CD14-positive monocyte (primary cell): ENCODE results near the gene TTC32. TPM values are rescaled to one million over a fixed set of nuclear protein-coding genes. Genes with fewer than 3 reads are reported as not detected.

Source experiments
- DNase-seq, 3 donors: peaks; one replicate each; pipeline ENCODE4 v3.0.0-alpha.2; 2011 to 2022
- H2AFZ ChIP-seq: 2 replicates; pipeline ENCODE4 v1.6.0; 2012; ENCODE audit warnings: mild to moderate bottlenecking, low read depth, low read length, inconsistent platforms; ENCODE audit not compliant: insufficient read depth, poor library complexity, severe bottlenecking
- H3K27ac ChIP-seq, 2 donors: 1 replicate in 1 of 2; 2 replicates in 1 of 2; pipeline ENCODE4 v1.5.1; 2012 to 2013; ENCODE audit warnings: low read length in 2 of 2, control low read depth in 1 of 2, inconsistent platforms in 1 of 2, low read depth in 1 of 2, mild to moderate bottlenecking in 1 of 2
- H3K27me3 ChIP-seq, 2 donors: one replicate each; pipeline versions ENCODE4 v1.6.0 to v1.6.1; 2011 to 2013; ENCODE audit warnings: low read length in 2 of 2; ENCODE audit not compliant: control insufficient read depth in 2 of 2, insufficient read depth in 2 of 2
- H3K36me3 ChIP-seq, 2 donors: replicated peaks in 1 of 2; 1 replicate in 1 of 2; 2 replicates in 1 of 2; pipeline versions ENCODE4 v1.5.1 to v1.6.1; 2012 to 2013; ENCODE audit warnings: low read length in 2 of 2, control low read depth in 1 of 2, inconsistent platforms in 1 of 2, mild to moderate bottlenecking in 1 of 2; ENCODE audit not compliant: insufficient read depth in 2 of 2, control insufficient read depth in 1 of 2
- H3K4me1 ChIP-seq, 2 donors: 1 replicate in 1 of 2; 2 replicates in 1 of 2; pipeline versions ENCODE4 v1.5.1 to v1.6.1; 2012 to 2013; ENCODE audit warnings: low read length in 2 of 2, control low read depth in 1 of 2, inconsistent platforms in 1 of 2, mild to moderate bottlenecking in 1 of 2, moderate library complexity in 1 of 2; ENCODE audit not compliant: insufficient read depth in 2 of 2, control insufficient read depth in 1 of 2
- H3K4me2 ChIP-seq: replicated peaks from 2 replicates; pipeline ENCODE3; 2012; ENCODE audit warnings: low read length, moderate library complexity, mild to moderate bottlenecking; ENCODE audit not compliant: poor library complexity, severe bottlenecking; ENCODE audit errors: extremely low read depth
- H3K4me3 ChIP-seq, 3 experiments: fragments of 200-600 bp in 1 of 3; sonication (generic) in 1 of 3; replicated peaks in 1 of 3; 1 replicate in 2 of 3; 2 replicates in 1 of 3; pipeline ENCODE4 v1.5.1; 2011 to 2013; ENCODE audit warnings: low read length in 3 of 3, mild to moderate bottlenecking in 3 of 3, control low read depth in 2 of 3, low read depth in 2 of 3, inconsistent platforms in 1 of 3, moderate library complexity in 1 of 3
- H3K79me2 ChIP-seq: 2 replicates; pipeline ENCODE4 v1.6.0; 2012; ENCODE audit warnings: mild to moderate bottlenecking, control low read depth, inconsistent platforms, low read length, moderate library complexity; ENCODE audit not compliant: insufficient read depth
- H3K9ac ChIP-seq: 2 replicates; pipeline ENCODE4 v1.6.0; 2017; ENCODE audit warnings: low read length, mild to moderate bottlenecking; ENCODE audit not compliant: insufficient read depth, poor library complexity, severe bottlenecking
- H3K9me3 ChIP-seq, 2 donors: replicated peaks in 1 of 2; 1 replicate in 1 of 2; 2 replicates in 1 of 2; pipeline versions ENCODE4 v1.5.1 to v1.6.1; 2012 to 2013; ENCODE audit warnings: low read length in 2 of 2, control low read depth in 1 of 2; ENCODE audit not compliant: control insufficient read depth in 1 of 2, insufficient read depth in 1 of 2
- H4K20me1 ChIP-seq: 2 replicates; pipeline ENCODE4 v1.6.0; 2012; ENCODE audit warnings: mild to moderate bottlenecking, low read length, control low read depth, moderate library complexity; ENCODE audit not compliant: insufficient read depth
- H3K27ac Mint-ChIP-seq, 7 donors: one replicate each; pipeline ENCODE4 v1.8.0; 2020; ENCODE audit warnings: mild to moderate bottlenecking in 7 of 7, mixed read lengths in 7 of 7, moderate library complexity in 6 of 7, inconsistent platforms in 2 of 7
- H3K27me3 Mint-ChIP-seq, 3 donors: one replicate each; pipeline ENCODE4 v1.8.0; 2021 to 2022; ENCODE audit warnings: low read depth in 3 of 3, mild to moderate bottlenecking in 3 of 3, mixed read lengths in 3 of 3, moderate library complexity in 3 of 3, inconsistent platforms in 1 of 3
- H3K36me3 Mint-ChIP-seq, 2 donors: one replicate each; pipeline ENCODE4 v1.8.0; 2020; ENCODE audit warnings: mixed read lengths in 2 of 2, inconsistent platforms in 1 of 2, mild to moderate bottlenecking in 1 of 2
- H3K4me1 Mint-ChIP-seq: one replicate; pipeline ENCODE4 v1.8.0; 2020; ENCODE audit warnings: mild to moderate bottlenecking, mixed read lengths
- H3K4me3 Mint-ChIP-seq, 2 donors: one replicate each; pipeline ENCODE4 v1.8.0; 2020; ENCODE audit warnings: mild to moderate bottlenecking in 2 of 2, mixed read lengths in 2 of 2, moderate library complexity in 1 of 2
- H3K9me3 Mint-ChIP-seq, 7 donors: one replicate each; pipeline ENCODE4 v1.8.0; 2020 to 2022; ENCODE audit warnings: mixed read lengths in 7 of 7, mild to moderate bottlenecking in 6 of 7, moderate library complexity in 6 of 7, inconsistent platforms in 2 of 7
- WGBS: methylation state at CpG from one replicate; pipeline ENCODE4 v1.1.5; 2013; ENCODE audit warnings: missing lambda C conversion rate; ENCODE audit not compliant: insufficient coverage; 5-methylcytosine and 5-hydroxymethylcytosine counted together
- intact Hi-C, 2 donors: fragments of 100-400 bp; cut with micrococcal nuclease; formaldehyde crosslinking; loops; one replicate each; pipeline versions ENCODE4 v1.15.0 to v1.15.1; 2023
- polyA plus RNA-seq, 3 donors: library from polyadenylated mRNA; depleted of rRNA in 1 of 3; unstranded in 2 of 3; stranded (reverse) in 1 of 3; fragments of 300-500 nt in 2 of 3; fragments of >200 nt in 1 of 3; fragmentation: Illumina TruSeq in 2 of 3; gene quantifications; 1 replicate in 2 of 3; 2 replicates in 1 of 3; pipeline ENCODE4 v1.2.3, GENCODE V29; 2012 to 2021
- TF ChIP-seq, protein P1 (sequence below): fragments of 200-600 bp; IDR thresholded peaks from one replicate; pipeline ENCODE4 v1.8.0; 2022; ENCODE audit warnings: antibody characterized with exemption, mild to moderate bottlenecking

TTC32 gene
- polyA plus RNA-seq, 3 donors = 17.6 to 27.7 (median 20.1) TPM

DNA sequence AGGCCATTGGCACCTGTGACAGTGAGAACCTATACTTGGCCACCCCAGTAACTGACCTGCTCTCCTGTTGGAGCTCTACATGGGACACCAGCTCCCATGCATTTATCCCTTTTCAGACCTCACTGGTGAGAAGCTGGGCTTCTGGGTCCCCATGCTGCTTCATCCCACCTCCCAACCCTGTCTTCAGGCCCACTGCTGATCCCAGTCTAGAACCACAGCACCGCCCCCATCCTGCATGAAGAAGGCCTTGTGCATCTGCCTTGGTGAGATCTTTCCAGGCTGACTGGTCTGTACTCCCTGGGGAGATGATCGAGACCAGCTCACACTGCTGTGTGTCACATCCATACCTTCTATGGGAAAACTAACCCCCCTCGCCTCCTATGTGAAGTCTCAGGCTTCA lies 22.7 kb downstream of the TTC32 start:
- peaks cover 8 to 16% of the 10 kb centered on the region in 2 donors for H3K36me3 Mint-ChIP-seq
- intact Hi-C loops = no loop called here
- Histone ChIP-seq H3K4me2 (no peak overlapping the region), H3K4me1 (no peaks in the 10 kb centered on the region), H3K9ac (no peak overlapping the region), H3K79me2 (no peaks in the 10 kb centered on the region), H3K4me3 (no peak overlapping the region), H3K9me3 (no peaks in the 10 kb centered on the region), H3K36me3 (no peaks in the 10 kb centered on the region), H4K20me1 (no peaks in the 10 kb centered on the region), H3K27ac (no peak overlapping the region), H2AFZ (no peak overlapping the region), H3K27me3 (no peaks in the 10 kb centered on the region)
- no peak for DNase-seq
- no peak overlapping the region for H3K4me3 Mint-ChIP-seq
- peaks cover 0 to under 1% (median 0%) of the 10 kb centered on the region in 3 donors for H3K27me3 Mint-ChIP-seq
- H3K27ac Mint-ChIP-seq = no peak overlapping the region
- WGBS = 93% methylated on average over 3 of the region's 3 CpGs
- H3K9me3 Mint-ChIP-seq = peaks cover 0 to 9% (median 2%) of the 10 kb centered on the region in 7 donors
- TF ChIP-seq, protein P1, sequence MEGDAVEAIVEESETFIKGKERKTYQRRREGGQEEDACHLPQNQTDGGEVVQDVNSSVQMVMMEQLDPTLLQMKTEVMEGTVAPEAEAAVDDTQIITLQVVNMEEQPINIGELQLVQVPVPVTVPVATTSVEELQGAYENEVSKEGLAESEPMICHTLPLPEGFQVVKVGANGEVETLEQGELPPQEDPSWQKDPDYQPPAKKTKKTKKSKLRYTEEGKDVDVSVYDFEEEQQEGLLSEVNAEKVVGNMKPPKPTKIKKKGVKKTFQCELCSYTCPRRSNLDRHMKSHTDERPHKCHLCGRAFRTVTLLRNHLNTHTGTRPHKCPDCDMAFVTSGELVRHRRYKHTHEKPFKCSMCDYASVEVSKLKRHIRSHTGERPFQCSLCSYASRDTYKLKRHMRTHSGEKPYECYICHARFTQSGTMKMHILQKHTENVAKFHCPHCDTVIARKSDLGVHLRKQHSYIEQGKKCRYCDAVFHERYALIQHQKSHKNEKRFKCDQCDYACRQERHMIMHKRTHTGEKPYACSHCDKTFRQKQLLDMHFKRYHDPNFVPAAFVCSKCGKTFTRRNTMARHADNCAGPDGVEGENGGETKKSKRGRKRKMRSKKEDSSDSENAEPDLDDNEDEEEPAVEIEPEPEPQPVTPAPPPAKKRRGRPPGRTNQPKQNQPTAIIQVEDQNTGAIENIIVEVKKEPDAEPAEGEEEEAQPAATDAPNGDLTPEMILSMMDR = no peak
- peaks cover 8% of the 10 kb centered on the region for H3K4me1 Mint-ChIP-seq

- WGBS = 100% methylated on average over 6 of the region's 12 CpGs
- H2AFZ ChIP-seq = no peak overlapping the region
- Mint-ChIP-seq H3K27me3 (no peaks in the 10 kb centered on the region), H3K9me3 (peaks cover 0 to 7% (median 2%) of the 10 kb centered on the region in 7 donors), H3K27ac (no peak overlapping the region), H3K4me3 (no peak overlapping the region), H3K4me1 (peaks cover 8% of the 10 kb centered on the region), H3K36me3 (peaks cover 8 to 16% of the 10 kb centered on the region in 2 donors)
- H3K79me2 ChIP-seq = no peaks in the 10 kb centered on the region
- no peaks in the 10 kb centered on the region for H4K20me1 ChIP-seq
- no peak overlapping the region for H3K4me2 ChIP-seq
- TF ChIP-seq, protein P1 = no peak
- no peak overlapping the region for H3K27ac ChIP-seq
- H3K9ac ChIP-seq = no peak overlapping the region
- DNase-seq = no peak
- no peaks in the 10 kb centered on the region for H3K9me3 ChIP-seq
- no peaks in the 10 kb centered on the region for H3K36me3 ChIP-seq
- no peaks in the 10 kb centered on the region for H3K4me1 ChIP-seq
- H3K4me3 ChIP-seq = no peak overlapping the region
- intact Hi-C loops = no loop called here
- no peaks in the 10 kb centered on the region for H3K27me3 ChIP-seq
Observed at GRCh38 chr2:19878268-19879046, 23.3 kb downstream of the TTC32 start.
